ENCODE data around the gene SMIM15.
"Not testable (repeated sequence)": the region's sequence is repeated elsewhere in the genome, so short reads cannot be mapped to it uniquely, and the experiment has no call there.

Gene SMIM15

GRCh38 chr5:61202213-61202612 lies 39.9 kb upstream of the SMIM15 start:
- Histone ChIP-seq H3K4me1 (ENCODE audit: insufficient read depth, low read length, severe bottlenecking) (no peaks in the 10 kb centered on the region), H3K9me2 (ENCODE audit: low read depth, low read length) (no peaks in the 10 kb centered on the region), H3K4me2 (ENCODE audit: low read length) (no peak overlapping the region), H3K9me3 (ENCODE audit: low read length) (no peaks in the 10 kb centered on the region), H3K27me3 (ENCODE audit: insufficient read depth, low read length) (no peaks in the 10 kb centered on the region; the same call in 1 of the 2 replicates), H4K20me1 (ENCODE audit: insufficient read depth, low read length) (no peaks in the 10 kb centered on the region), H3K27ac (ENCODE audit: low read depth, low read length, poor library complexity, severe bottlenecking) (no peak overlapping the region), H2AFZ (ENCODE audit: low read length) (no peak overlapping the region), H3F3A (ENCODE audit: insufficient read depth, low read length) (no peaks in the 10 kb centered on the region), H3K9ac (ENCODE audit: low read length) (no peak overlapping the region), H3K79me2 (ENCODE audit: insufficient read depth, low read length) (no peaks in the 10 kb centered on the region), H3K36me3 (ENCODE audit: insufficient read depth, low read length) (no peaks in the 10 kb centered on the region), H3K4me3 (ENCODE audit: low read depth, low read length, poor library complexity, severe bottlenecking) (no peak overlapping the region)
- TF ChIP-seq CTCF (IDR thresholded peaks at IDR 0.05; ENCODE audit: low read length) (no peak), EZH2 (IDR thresholded peaks at IDR 0.05; ENCODE audit: borderline replicate concordance, low read length) (no peak)

GRCh38 chr5:61200582-61201155 lies 38.4 kb upstream of the SMIM15 start:
- Histone ChIP-seq H3K9me3 (ENCODE audit: low read length) (no peaks in the 10 kb centered on the region), H3K9ac (ENCODE audit: low read length) (no peak overlapping the region), H3F3A (ENCODE audit: insufficient read depth, low read length) (no peaks in the 10 kb centered on the region), H4K20me1 (ENCODE audit: insufficient read depth, low read length) (no peaks in the 10 kb centered on the region), H3K79me2 (ENCODE audit: insufficient read depth, low read length) (no peaks in the 10 kb centered on the region), H3K27ac (ENCODE audit: low read depth, low read length, poor library complexity, severe bottlenecking) (no peak overlapping the region), H3K36me3 (ENCODE audit: insufficient read depth, low read length) (no peaks in the 10 kb centered on the region), H3K4me2 (ENCODE audit: low read length) (no peak overlapping the region), H3K9me2 (ENCODE audit: low read depth, low read length) (no peaks in the 10 kb centered on the region), H3K4me3 (ENCODE audit: low read depth, low read length, poor library complexity, severe bottlenecking) (no peak overlapping the region), H3K4me1 (ENCODE audit: insufficient read depth, low read length, severe bottlenecking) (no peaks in the 10 kb centered on the region), H2AFZ (ENCODE audit: low read length) (no peak overlapping the region), H3K27me3 (ENCODE audit: insufficient read depth, low read length) (no peaks in the 10 kb centered on the region; the same call in 1 of the 2 replicates)
- no peak for TF ChIP-seq EZH2 (IDR thresholded peaks at IDR 0.05; ENCODE audit: borderline replicate concordance, low read length)
- TF ChIP-seq CTCF (IDR thresholded peaks at IDR 0.05; ENCODE audit: low read length), result no peak

GRCh38 chr5:61198606-61199005 lies 36.3 kb upstream of the SMIM15 start:
- Histone ChIP-seq H2AFZ (ENCODE audit: low read length) (no peak overlapping the region), H3K9me2 (ENCODE audit: low read depth, low read length) (no peaks in the 10 kb centered on the region), H3K9ac (ENCODE audit: low read length) (no peak overlapping the region), H3K4me3 (ENCODE audit: low read depth, low read length, poor library complexity, severe bottlenecking) (no peak overlapping the region), H3K79me2 (ENCODE audit: insufficient read depth, low read length) (no peaks in the 10 kb centered on the region), H3K36me3 (ENCODE audit: insufficient read depth, low read length) (no peaks in the 10 kb centered on the region), H3K27me3 (ENCODE audit: insufficient read depth, low read length) (no peaks in the 10 kb centered on the region; the same call in 1 of the 2 replicates), H3K4me2 (ENCODE audit: low read length) (no peak overlapping the region), H4K20me1 (ENCODE audit: insufficient read depth, low read length) (no peaks in the 10 kb centered on the region), H3K4me1 (ENCODE audit: insufficient read depth, low read length, severe bottlenecking) (no peaks in the 10 kb centered on the region), H3K9me3 (ENCODE audit: low read length) (no peaks in the 10 kb centered on the region), H3K27ac (ENCODE audit: low read depth, low read length, poor library complexity, severe bottlenecking) (no peak overlapping the region), H3F3A (ENCODE audit: insufficient read depth, low read length) (no peaks in the 10 kb centered on the region)
- TF ChIP-seq CTCF (IDR thresholded peaks at IDR 0.05; ENCODE audit: low read length) (no peak), EZH2 (IDR thresholded peaks at IDR 0.05; ENCODE audit: borderline replicate concordance, low read length) (no peak)

GRCh38 chr5:61187826-61188225 lies 25.6 kb upstream of the SMIM15 start:
- H3K27ac ChIP-seq (ENCODE audit: low read depth, low read length, poor library complexity, severe bottlenecking); H3K9me3 ChIP-seq (ENCODE audit: low read length); H3K4me1 ChIP-seq (ENCODE audit: insufficient read depth, low read length, severe bottlenecking); H3K36me3 ChIP-seq (ENCODE audit: insufficient read depth, low read length); H3K4me3 ChIP-seq (ENCODE audit: low read depth, low read length, poor library complexity, severe bottlenecking); H4K20me1 ChIP-seq (ENCODE audit: insufficient read depth, low read length); H3K4me2 ChIP-seq (ENCODE audit: low read length); H3K9ac ChIP-seq (ENCODE audit: low read length); H3K9me2 ChIP-seq (ENCODE audit: low read depth, low read length); H3F3A ChIP-seq (ENCODE audit: insufficient read depth, low read length); H3K27me3 ChIP-seq (ENCODE audit: insufficient read depth, low read length); H3K79me2 ChIP-seq (ENCODE audit: insufficient read depth, low read length); H2AFZ ChIP-seq (ENCODE audit: low read length): not testable (repeated sequence)

- H3F3A ChIP-seq (ENCODE audit: insufficient read depth, low read length); H3K36me3 ChIP-seq (ENCODE audit: insufficient read depth, low read length); H3K79me2 ChIP-seq (ENCODE audit: insufficient read depth, low read length); H3K9me2 ChIP-seq (ENCODE audit: low read depth, low read length); H3K9me3 ChIP-seq (ENCODE audit: low read length); H3K9ac ChIP-seq (ENCODE audit: low read length); H3K4me1 ChIP-seq (ENCODE audit: insufficient read depth, low read length, severe bottlenecking); H3K4me2 ChIP-seq (ENCODE audit: low read length); H3K4me3 ChIP-seq (ENCODE audit: low read depth, low read length, poor library complexity, severe bottlenecking); H2AFZ ChIP-seq (ENCODE audit: low read length); H3K27me3 ChIP-seq (ENCODE audit: insufficient read depth, low read length); H4K20me1 ChIP-seq (ENCODE audit: insufficient read depth, low read length); H3K27ac ChIP-seq (ENCODE audit: low read depth, low read length, poor library complexity, severe bottlenecking): not testable (repeated sequence)
Measured at GRCh38 chr5:61187352-61187751, 25.1 kb upstream of the SMIM15 start.

Data from OCI-LY1 (cell line).